ENCODE measurements around the gene ZNF865. TPM values are rescaled to one million over a fixed set of nuclear protein-coding genes. Genes with fewer than 3 reads are reported as not detected.

ZNF865 gene
- total RNA-seq, 2 donors from 2014 or later = 6.5 to 14.8 TPM

DNA sequence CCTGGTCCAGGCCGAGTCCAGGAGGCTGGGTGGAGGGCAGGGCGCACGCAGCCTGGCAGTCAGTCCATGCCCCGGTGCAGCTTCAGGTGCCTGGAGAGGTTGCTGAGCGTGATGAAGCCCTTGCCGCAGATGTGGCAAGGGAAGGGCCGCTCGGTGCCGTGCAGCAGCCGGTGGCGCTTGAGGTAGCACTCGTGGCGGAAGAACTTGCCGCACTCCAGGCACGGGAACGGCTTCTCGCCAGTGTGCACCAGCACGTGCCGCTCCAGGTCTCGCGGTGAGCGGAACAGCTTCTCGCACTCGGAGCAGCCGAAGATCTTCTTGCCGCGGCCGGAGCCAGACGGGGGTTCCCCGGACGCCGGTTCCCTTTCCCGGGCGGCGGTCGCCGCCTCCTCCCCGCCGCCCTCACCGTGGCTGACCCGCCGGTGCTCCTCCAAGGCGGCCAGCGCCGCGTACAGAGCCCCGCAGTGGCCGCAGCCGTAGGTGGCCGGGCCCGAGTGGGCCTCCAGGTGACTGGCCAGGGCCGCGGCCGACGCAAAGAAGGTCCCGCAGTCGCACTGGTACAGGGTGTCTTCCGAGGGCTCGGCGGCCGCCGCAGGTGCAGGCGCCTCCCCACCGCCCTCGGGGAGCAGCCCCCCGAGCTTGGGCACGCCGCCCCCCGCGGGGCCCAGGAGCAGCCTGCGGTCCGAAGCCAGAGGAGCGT, 12.9 kb upstream of the ZNF865 start:
- Histone ChIP-seq H3K36me3 (replicated peaks in 1 of 2; ENCODE audit: insufficient read depth in 1 of 2, low read depth in 2 of 2) (peaks cover 0 to 5% of the 10 kb centered on the region in 2 donors), H3K27me3 (no peaks in the 10 kb centered on the region), H3K4me1 (no peaks in the 10 kb centered on the region), H3K27ac (no peak overlapping the region), H3K9me3 (no peaks in the 10 kb centered on the region), H3K4me3 (no peak overlapping the region)
- TF ChIP-seq POLR2A (IDR thresholded peaks at IDR 0.05) = no peak
- TF ChIP-seq, protein P1, sequence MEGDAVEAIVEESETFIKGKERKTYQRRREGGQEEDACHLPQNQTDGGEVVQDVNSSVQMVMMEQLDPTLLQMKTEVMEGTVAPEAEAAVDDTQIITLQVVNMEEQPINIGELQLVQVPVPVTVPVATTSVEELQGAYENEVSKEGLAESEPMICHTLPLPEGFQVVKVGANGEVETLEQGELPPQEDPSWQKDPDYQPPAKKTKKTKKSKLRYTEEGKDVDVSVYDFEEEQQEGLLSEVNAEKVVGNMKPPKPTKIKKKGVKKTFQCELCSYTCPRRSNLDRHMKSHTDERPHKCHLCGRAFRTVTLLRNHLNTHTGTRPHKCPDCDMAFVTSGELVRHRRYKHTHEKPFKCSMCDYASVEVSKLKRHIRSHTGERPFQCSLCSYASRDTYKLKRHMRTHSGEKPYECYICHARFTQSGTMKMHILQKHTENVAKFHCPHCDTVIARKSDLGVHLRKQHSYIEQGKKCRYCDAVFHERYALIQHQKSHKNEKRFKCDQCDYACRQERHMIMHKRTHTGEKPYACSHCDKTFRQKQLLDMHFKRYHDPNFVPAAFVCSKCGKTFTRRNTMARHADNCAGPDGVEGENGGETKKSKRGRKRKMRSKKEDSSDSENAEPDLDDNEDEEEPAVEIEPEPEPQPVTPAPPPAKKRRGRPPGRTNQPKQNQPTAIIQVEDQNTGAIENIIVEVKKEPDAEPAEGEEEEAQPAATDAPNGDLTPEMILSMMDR (IDR thresholded peaks at IDR 0.05) = no peak
- no peak for ATAC-seq
- no peak for DNase-seq
- intact Hi-C loops (cut with DNase I) = no loop called here
- WGBS, 2 donors = 93 to 94% methylated on average over 26 to 39 of the region's 73 CpGs

DNA sequence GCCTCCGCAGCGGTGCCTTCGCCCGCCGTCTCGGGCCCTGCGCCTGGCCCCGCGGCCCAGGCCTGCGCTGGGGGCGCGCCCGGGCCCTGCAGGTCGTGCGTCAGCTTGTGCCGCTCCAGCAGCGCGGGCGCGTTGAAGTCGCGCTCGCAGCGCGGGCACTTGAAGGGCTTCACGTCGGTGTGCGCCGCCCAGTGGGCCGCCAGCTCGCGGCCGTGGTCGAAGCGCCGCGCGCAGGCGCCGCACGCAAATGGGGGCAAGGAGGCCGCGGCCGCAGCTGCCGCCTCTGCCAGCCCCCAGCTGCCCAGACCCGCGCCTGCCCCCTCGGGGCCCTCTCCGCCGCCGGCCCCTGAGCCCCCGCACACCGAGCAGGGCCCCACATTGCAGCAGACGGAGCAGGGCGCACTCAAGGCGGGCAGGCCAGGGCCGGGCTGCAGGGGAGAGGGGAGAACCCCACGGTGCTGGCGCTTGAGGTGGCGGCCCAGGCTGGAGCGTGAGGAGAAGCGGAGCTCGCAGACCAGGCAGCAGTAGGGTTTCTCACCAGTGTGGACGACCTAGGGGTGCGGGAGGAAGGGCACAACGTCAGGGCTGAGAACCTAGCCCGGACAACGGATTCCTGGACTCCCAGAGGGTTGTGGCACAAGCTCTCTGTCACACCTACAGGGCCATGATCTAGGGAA, 12.2 kb upstream of the ZNF865 start:
- H3K36me3 ChIP-seq (replicated peaks in 1 of 2; ENCODE audit: insufficient read depth in 1 of 2, low read depth in 2 of 2) = peaks cover 0 to 5% of the 10 kb centered on the region in 2 donors
- WGBS, 2 donors = 81 to 93% methylated on average over 44 to 45 of the region's 68 CpGs

DNA sequence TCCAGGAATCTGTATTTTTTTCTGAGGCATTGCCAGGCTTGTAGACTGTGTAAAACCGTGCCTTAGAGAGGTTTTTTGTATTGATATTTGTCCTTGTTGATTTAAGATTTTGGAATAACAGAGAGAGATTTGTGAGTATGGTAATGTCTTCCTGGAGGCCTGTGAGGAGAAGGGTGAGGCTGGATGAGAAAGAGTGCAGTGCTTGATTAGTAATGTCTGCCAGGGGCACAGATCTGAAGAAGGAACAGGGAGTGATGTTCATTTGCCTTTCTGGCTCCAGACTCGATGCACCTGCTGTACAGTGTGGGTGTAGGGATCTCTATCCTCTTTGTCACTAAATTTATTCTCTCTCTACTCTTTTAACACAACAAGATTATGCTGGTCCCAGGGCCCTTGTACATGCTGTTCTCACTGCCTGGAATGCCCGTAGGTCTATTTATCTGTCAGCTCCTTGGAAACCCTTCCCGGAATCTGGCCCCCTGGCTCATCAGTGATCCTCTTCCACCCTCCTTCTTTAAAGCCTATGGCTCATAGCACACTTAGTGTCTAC, 10.4 kb upstream of the ZNF865 start:
- TF ChIP-seq, protein P1 (IDR thresholded peaks at IDR 0.05) = no peak
- TF ChIP-seq POLR2A (IDR thresholded peaks at IDR 0.05) = no peak
- 82 to 88% methylated on average over 4 of the region's 4 CpGs for WGBS, 2 donors
- Histone ChIP-seq H3K4me1 (peaks cover 9% of the 10 kb centered on the region), H3K4me3 (no peak overlapping the region), H3K27me3 (no peaks in the 10 kb centered on the region), H3K27ac (no peak overlapping the region), H3K9me3 (no peaks in the 10 kb centered on the region), H3K36me3 (replicated peaks in 1 of 2; ENCODE audit: insufficient read depth in 1 of 2, low read depth in 2 of 2) (peaks cover 0 to 5% of the 10 kb centered on the region in 2 donors)
- ATAC-seq (no peak), DNase-seq (no peak)
- intact Hi-C loops (cut with DNase I) = no loop called here

More for the DNA sequence above, 12.2 kb upstream of the ZNF865 start:
- Histone ChIP-seq H3K4me3 (no peak overlapping the region), H3K4me1 (peaks cover under 1% of the 10 kb centered on the region), H3K27me3 (no peaks in the 10 kb centered on the region), H3K27ac (no peak overlapping the region), H3K9me3 (no peaks in the 10 kb centered on the region)
- intact Hi-C loops (cut with DNase I) = no loop called here
- TF ChIP-seq, protein P1 (IDR thresholded peaks at IDR 0.05) = no peak
- TF ChIP-seq POLR2A (IDR thresholded peaks at IDR 0.05) = no peak
- ATAC-seq = no peak
- DNase-seq = no peak

DNA sequence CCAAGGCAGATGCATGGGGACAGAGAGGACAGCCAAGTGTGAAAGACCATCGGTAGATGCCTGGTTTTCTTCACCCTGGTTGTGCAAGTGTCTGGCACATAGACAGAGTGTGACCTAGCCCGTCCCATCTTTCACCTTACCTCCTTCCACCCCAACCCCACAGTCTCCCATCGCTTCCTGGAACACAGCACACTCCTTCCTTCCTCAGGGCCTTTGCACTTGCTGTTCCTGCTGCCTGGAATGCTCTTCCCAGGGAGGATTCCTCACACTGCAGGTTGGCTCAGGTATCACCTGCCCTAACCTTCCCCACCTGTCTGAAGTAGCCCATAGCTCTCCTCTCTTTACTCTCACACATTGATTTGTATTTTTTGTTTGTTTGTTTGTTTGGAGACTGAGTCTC, 9.1 kb upstream of the ZNF865 start:
- H3K4me1 ChIP-seq = peaks cover 15% of the 10 kb centered on the region
- H3K27ac ChIP-seq = no peak overlapping the region
- ATAC-seq = no peak
- TF ChIP-seq POLR2A (IDR thresholded peaks at IDR 0.05) = no peak
- TF ChIP-seq, protein P1 (IDR thresholded peaks at IDR 0.05) = no peak
- intact Hi-C loops (cut with DNase I) = no loop called here
- peaks cover 0 to 5% of the 10 kb centered on the region in 2 donors for H3K36me3 ChIP-seq (replicated peaks in 1 of 2; ENCODE audit: insufficient read depth in 1 of 2, low read depth in 2 of 2)
- H3K27me3 ChIP-seq = no peaks in the 10 kb centered on the region
- H3K9me3 ChIP-seq = no peaks in the 10 kb centered on the region
- no peak for DNase-seq
- no peak overlapping the region for H3K4me3 ChIP-seq
- 97 to 98% methylated on average over 3 of the region's 3 CpGs for whole genome bisulfite sequencing, 2 donors

Measured in body of pancreas (tissue), 4 donors.